ENCODE results near the gene BCL7B.

GRCh38 chr7:73517241-73517995, 40.1 kb downstream of the BCL7B start:
- TF ChIP-seq CTCF (IDR thresholded peaks at IDR 0.05), result no peak
- no peak for TF ChIP-seq POLR2A (IDR thresholded peaks at IDR 0.05)

All from gastroesophageal sphincter (tissue), 3 donors.